Measurements from ENCODE around the gene FYN. TPM values are rescaled to one million over a fixed set of nuclear protein-coding genes. Genes with fewer than 3 reads are reported as not detected.
A peak's percentile ranks its signal among the peaks of the same experiment; 100 is the strongest.
"Not testable (repeated sequence)": the region's sequence is repeated elsewhere in the genome, so short reads cannot be mapped to it uniquely, and the experiment has no call there.

The FYN gene
- total RNA-seq, 1 donor from 2014 or later = 260 TPM

DNA sequence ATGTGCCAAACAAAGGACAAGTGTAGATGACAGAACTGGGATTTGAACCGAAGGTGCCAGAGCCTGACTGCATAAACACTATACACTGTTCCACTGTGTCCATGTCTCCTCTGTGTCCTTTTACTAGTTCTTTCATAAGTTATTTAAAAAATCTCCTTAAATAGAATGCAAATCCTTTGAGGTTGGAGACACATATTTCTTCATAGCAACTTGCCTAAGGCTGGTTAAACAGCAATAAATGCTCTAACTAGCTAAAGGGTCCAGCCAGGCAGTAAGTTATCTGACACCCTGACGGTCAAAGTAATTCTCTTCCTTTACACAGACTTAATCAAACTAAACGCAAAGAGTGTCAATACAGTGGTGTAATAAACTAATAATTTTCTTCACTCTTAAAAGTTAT is 191.4 kb downstream of the FYN start:
- Mint-ChIP-seq H3K4me3 (no peak overlapping the region), H3K4me1 (peaks cover 60% of the 10 kb centered on the region), H3K9me3 (no peaks in the 10 kb centered on the region), H3K27ac (ENCODE audit: unreplicated experiment) (no peak overlapping the region), H3K27me3 (ENCODE audit: low read depth) (no peaks in the 10 kb centered on the region), H3K36me3 (ENCODE audit: low read depth) (peaks cover 20% of the 10 kb centered on the region)
- TF ChIP-seq, protein P1, sequence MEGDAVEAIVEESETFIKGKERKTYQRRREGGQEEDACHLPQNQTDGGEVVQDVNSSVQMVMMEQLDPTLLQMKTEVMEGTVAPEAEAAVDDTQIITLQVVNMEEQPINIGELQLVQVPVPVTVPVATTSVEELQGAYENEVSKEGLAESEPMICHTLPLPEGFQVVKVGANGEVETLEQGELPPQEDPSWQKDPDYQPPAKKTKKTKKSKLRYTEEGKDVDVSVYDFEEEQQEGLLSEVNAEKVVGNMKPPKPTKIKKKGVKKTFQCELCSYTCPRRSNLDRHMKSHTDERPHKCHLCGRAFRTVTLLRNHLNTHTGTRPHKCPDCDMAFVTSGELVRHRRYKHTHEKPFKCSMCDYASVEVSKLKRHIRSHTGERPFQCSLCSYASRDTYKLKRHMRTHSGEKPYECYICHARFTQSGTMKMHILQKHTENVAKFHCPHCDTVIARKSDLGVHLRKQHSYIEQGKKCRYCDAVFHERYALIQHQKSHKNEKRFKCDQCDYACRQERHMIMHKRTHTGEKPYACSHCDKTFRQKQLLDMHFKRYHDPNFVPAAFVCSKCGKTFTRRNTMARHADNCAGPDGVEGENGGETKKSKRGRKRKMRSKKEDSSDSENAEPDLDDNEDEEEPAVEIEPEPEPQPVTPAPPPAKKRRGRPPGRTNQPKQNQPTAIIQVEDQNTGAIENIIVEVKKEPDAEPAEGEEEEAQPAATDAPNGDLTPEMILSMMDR (conservative IDR thresholded peaks at IDR 0.05) = no peak
- DNase-seq (ENCODE audit: low read depth, low spot score) = no peak

DNA sequence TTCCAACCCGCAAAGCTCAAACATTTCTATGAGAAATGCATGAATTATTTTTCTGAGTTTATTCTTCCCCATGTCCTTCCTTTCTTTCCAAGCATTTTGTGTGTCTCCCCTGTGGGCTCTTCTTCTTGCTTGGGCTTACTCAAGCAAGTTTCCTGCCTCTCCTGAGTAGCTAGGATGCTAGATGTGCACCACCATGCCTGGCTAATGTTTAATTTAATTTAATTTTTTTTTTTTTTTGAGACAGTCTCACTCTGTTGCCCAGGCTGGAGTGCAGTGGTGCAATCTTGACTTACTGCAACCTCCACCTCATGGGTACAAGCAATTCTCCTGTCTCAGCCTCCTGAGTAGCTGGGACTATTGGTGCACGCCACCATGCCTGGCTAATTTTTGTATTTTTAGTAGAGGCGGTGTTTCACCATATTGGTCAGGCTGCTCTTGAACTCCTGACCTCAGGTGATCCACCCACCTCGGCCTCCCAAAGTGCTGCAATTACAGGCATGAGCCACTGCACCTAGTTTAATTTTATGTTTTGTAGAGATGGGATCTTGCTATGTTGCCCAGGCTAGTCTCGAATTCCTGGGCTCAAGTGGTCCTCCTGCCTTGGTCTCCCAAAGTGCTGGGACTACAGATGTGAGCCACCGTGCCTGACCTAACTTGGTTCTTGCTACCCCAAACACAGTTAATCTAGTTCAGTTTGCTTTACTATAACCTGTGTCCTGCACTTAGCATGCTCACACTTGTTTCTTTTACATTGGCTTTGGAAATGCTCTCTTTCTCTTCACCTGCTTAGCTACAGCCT is 192.2 kb downstream of the FYN start:
- peaks cover 58% of the 10 kb centered on the region for H3K4me1 Mint-ChIP-seq
- DNase-seq (ENCODE audit: low read depth, low spot score); H3K27me3 Mint-ChIP-seq (ENCODE audit: low read depth); H3K4me3 Mint-ChIP-seq; H3K9me3 Mint-ChIP-seq: not testable (repeated sequence)
- peak overlapping the region; percentile 52 for H3K27ac Mint-ChIP-seq (ENCODE audit: unreplicated experiment)
- peaks cover 20% of the 10 kb centered on the region for H3K36me3 Mint-ChIP-seq (ENCODE audit: low read depth)

DNA sequence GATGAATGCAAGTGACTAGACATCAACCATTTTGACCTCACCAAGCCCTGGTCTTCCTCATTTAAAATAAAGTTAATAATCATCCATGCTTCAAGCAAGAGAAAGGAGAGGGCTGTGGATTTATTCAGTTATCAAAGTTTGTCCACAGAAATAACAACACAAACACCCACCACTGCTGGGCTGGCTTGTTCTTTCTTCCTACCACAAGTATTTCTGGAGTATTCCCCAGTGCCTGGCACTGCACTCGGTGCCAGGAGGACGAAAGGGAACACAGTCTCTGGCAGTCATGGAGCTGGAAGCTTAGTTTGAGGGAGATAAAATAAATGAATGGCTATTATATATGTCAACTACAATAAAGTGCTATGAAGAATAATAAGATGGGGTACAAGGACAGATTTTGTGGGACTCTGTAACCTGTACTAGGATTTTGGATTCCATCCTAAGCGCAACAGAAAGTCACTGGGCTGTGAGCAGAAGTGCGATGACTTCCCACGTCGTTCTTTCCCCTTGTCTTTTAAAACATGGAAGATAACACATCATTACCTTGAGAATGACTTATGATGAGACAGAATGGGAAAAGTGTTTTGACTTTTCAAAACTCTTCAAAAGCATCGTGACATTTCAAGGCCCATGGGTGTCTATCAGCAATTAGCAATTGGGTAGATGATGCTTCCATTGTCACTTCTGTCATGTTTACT is 193.1 kb downstream of the FYN start:
- no peaks in the 10 kb centered on the region for H3K9me3 Mint-ChIP-seq
- no peak for DNase-seq (ENCODE audit: low read depth, low spot score)
- H3K27ac Mint-ChIP-seq (ENCODE audit: unreplicated experiment) = peak overlapping the region; percentile 52
- H3K4me1 Mint-ChIP-seq = peaks cover 50% of the 10 kb centered on the region
- H3K27me3 Mint-ChIP-seq (ENCODE audit: low read depth) = no peaks in the 10 kb centered on the region
- H3K4me3 Mint-ChIP-seq = no peak overlapping the region
- TF ChIP-seq, protein P1 (conservative IDR thresholded peaks at IDR 0.05) = no peak
- peaks cover 20% of the 10 kb centered on the region for H3K36me3 Mint-ChIP-seq (ENCODE audit: low read depth)

DNA sequence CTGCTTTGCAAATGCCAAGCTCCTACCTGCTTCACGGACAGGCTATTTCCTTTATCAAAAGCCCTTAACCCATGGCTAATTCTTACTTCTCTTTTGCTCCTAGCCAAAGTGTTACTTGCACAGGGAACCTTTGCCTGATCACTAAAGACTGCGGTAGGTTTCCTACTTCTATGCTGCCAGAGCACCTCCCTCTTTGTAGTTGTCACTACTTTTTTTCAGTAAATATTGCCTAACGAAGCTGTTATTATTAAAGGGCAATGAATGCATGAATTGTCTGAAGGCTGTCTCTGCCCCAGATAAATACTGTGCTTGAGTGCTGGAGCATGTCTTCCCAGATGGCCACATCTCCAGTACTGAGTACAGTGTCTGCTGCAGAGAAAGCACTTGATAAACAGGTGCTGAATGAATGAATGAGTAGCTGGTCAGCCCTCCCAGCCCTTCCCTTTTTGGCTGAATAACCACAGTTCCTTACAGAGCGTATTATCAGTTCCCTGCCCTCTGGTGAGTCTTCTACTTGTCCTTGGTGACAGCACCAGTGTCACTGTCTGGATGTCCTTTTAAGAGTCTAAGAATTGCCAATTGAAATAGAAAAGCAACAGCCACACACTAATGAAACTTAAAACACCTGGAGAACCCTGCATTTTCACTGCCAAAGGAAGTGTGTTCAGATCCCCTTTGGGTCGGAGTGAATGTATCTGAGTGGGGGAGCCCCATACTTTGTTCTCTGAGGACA is 194.0 kb downstream of the FYN start:
- H3K4me3 Mint-ChIP-seq = no peak overlapping the region
- TF ChIP-seq, protein P1 (conservative IDR thresholded peaks at IDR 0.05) = no peak
- DNase-seq (ENCODE audit: low read depth, low spot score) = no peak
- no peaks in the 10 kb centered on the region for H3K27me3 Mint-ChIP-seq (ENCODE audit: low read depth)
- H3K4me1 Mint-ChIP-seq = peaks cover 49% of the 10 kb centered on the region
- peaks cover 25% of the 10 kb centered on the region for H3K36me3 Mint-ChIP-seq (ENCODE audit: low read depth)
- H3K27ac Mint-ChIP-seq (ENCODE audit: unreplicated experiment) = peak overlapping the region; percentile 2
- no peaks in the 10 kb centered on the region for H3K9me3 Mint-ChIP-seq

DNA sequence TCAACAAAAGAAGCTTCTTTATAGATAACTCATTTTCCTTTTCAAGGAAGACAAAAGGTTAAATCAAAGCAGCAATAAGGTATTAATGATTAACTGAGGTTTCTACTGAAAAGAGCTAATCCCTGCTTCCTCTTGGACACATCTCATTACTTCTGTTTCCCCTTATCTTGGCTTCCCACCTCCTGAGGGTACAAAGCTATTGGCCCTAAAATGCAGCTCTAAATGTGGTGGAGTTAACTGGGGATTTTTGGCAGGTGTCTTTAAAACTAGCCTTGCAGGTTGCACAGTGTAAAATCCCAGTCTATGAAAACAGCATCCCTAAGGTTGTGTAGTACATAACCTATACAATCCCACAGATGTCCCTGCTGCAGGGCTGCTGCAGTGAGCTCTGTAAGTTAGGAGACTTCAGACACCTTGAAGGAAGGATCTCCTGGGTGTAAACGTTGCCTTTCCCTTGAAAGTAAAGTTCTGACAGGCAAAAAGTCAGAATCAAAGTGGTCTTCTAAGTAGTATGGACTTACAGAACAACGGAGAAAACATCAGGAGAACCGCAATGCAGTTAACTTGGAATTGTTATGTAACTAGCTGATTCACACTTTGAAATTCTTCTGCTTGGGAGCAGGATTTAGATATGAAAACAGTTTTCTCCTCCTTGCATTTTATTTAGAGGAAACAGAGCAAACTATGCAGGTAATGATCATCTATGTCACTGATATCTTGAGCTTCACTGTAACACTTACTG is 195.8 kb downstream of the FYN start:
- Mint-ChIP-seq H3K9me3 (no peaks in the 10 kb centered on the region), H3K4me3 (no peak overlapping the region), H3K27me3 (ENCODE audit: low read depth) (no peaks in the 10 kb centered on the region), H3K4me1 (peaks cover 59% of the 10 kb centered on the region), H3K36me3 (ENCODE audit: low read depth) (peaks cover 26% of the 10 kb centered on the region), H3K27ac (ENCODE audit: unreplicated experiment) (no peak overlapping the region)
- no peak for DNase-seq (ENCODE audit: low read depth, low spot score)
- TF ChIP-seq, protein P1 (conservative IDR thresholded peaks at IDR 0.05) = no peak
